Cardiac fibroblast (primary cell): ENCODE measurements around the gene GRB7.
A peak's percentile ranks its signal among the peaks of the same experiment; 100 is the strongest.

Experiments
- DNase-seq, 2 donors: peaks; one replicate each; pipeline versions ENCODE4 v3.0.0 to v3.0.0-alpha.2; 2010; ENCODE audit warnings: low read depth in 2 of 2
- H3K4me3 ChIP-seq, 2 donors: replicated peaks in 1 of 2; 1 replicate in 1 of 2; 2 replicates in 1 of 2; pipeline ENCODE4 v1.5.1; 2011; ENCODE audit warnings: low read depth in 2 of 2, low read length in 2 of 2, mild to moderate bottlenecking in 2 of 2, moderate library complexity in 1 of 2
- CTCF ChIP-seq: IDR thresholded peaks from one replicate; pipeline ENCODE4 v1.5.1; 2011; ENCODE audit warnings: low read depth, mild to moderate bottlenecking, low read length, inconsistent platforms

The GRB7 gene

GRCh38 chr17:39781031-39781860 is 43.5 kb downstream of the GRB7 start:
- TF ChIP-seq CTCF: no peak
- peak in 1 of 2 donors; percentile 13 for DNase-seq
- no peak overlapping the region for H3K4me3 ChIP-seq

- TF ChIP-seq CTCF: no peak
- no peak overlapping the region for H3K4me3 ChIP-seq
- no peak for DNase-seq
These were observed 44.1 kb downstream of the GRB7 start for GRCh38 chr17:39781861-39782213.

DNA sequence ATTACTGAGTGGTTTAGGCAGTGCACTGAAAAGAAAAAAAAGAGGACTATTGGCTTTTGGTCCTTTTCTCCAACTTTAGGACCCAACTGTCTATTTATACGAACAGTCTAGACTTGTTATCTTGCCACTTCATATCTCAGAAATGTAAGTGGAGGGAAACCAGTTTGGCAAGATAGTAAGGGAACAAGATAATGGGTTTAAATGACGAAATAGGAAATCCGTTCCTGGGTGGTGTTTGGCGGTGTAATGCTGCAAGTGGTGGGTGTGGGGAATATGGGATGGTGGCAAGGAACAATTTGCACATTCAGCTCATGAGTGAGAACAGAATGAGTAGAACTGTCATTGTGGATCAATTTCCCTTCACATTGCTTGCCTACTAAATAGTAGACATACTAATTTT is 44.7 kb downstream of the GRB7 start:
- H3K4me3 ChIP-seq: no peak overlapping the region
- TF ChIP-seq CTCF: no peak
- peak; percentile 37 to 81 for DNase-seq

GRCh38 chr17:39782980-39783379 is 45.2 kb downstream of the GRB7 start:
- H3K4me3 ChIP-seq: no peak overlapping the region
- DNase-seq: no peak
- TF ChIP-seq CTCF: no peak

GRCh38 chr17:39787041-39787440 is 49.3 kb downstream of the GRB7 start:
- DNase-seq: no peak
- no peak overlapping the region for H3K4me3 ChIP-seq
- no peak for TF ChIP-seq CTCF

- TF ChIP-seq CTCF: no peak
- H3K4me3 ChIP-seq: no peak overlapping the region
- DNase-seq: no peak
These were observed 50.2 kb downstream of the GRB7 start for GRCh38 chr17:39787743-39788484.
